Cerebellar cortex (tissue), 1 donor: ENCODE measurements around the gene LYZL2.
"Not testable (repeated sequence)": the region's sequence is repeated elsewhere in the genome, so short reads cannot be mapped to it uniquely, and the experiment has no call there.

ENCODE experiments used
- DNase-seq: peaks from one replicate; pipeline ENCODE4 v3.0.0-alpha.2; 2015; ENCODE audit warnings: low spot score

The LYZL2 gene

DNA sequence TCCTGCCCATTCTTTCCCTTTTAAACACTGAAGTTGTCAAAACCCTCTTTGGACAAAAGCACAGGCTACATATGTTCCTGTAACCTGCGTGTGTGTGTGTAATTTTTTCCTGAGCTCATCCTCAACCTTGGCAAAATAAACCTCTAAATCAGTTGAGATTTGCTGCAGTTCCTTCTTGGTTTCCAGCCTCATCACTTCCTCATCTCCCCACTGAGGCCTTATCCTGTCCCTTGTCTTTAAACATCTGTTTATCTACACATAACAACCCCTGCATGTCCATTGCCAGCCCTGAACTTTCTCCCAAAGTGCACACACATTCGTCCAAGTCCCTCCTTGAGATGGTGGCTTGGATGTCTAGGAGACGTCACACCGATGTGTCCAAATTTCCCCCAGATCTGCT lies 35.5 kb downstream of the LYZL2 start:
- no peak for DNase-seq

DNA sequence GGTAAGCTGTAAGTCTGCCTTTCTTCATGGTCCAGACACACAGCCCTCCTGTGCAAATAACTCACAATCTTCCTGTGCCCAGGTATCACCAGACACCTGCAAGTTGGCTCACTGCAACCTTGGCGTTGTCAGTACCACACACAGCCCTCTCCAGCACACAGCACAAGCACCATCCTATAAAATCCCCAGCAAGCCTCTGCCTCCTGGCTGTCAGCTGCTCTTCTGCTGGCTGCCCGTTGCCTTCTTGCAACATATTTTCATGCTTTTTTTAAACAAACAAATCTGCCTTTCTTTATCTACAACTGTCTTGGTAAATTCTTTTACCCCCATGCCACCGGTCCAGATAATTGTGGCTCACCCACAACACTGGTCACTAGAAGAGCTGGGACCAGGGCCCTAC lies 36.8 kb downstream of the LYZL2 start:
- not testable (repeated sequence) for DNase-seq

DNA sequence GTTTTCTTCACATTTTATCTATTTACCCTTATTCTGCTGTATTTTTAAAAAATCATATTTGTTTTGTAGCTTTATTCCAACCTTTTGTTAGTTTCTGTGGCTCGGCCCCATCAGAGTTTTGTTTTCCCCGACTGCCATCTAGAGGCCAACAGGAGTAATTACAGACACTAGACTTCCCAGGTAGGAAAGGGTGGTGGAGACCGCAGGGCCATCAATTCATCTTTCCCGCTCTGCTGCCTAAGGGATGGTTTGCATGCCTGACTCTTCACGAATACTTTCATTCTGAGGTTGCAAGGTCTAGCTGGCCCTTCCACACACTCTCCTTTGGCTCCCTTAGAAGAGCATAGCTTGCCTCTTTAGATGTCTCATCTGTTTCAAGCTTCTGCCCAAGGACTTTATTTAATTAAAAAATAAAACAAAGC lies 38.3 kb downstream of the LYZL2 start:
- peak; percentile 65 for DNase-seq

GRCh38 chr10:30589441-30589840 lies 40.1 kb downstream of the LYZL2 start:
- DNase-seq, result no peak

- no peak for DNase-seq
These were observed 42.0 kb downstream of the LYZL2 start for GRCh38 chr10:30587522-30588031.

DNA sequence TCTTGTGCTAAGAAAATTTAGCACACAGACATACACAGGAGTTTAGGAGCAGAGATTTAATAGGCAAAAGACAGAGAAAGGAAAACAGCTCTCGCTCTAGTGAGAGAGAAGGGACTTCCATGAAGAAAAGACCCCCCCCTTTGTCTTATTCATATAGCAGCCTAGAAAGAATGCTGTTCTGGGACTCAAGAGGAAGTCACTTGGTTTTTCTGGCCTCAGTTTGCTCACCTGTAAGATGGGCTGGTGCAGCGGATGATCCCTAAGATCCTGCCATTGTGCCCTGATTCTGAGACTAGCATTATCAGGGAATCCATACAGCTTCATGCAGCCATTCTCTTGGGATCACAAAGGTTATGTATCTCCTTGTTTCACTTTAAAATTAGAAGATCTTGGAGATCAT lies 42.7 kb downstream of the LYZL2 start:
- no peak for DNase-seq

DNA sequence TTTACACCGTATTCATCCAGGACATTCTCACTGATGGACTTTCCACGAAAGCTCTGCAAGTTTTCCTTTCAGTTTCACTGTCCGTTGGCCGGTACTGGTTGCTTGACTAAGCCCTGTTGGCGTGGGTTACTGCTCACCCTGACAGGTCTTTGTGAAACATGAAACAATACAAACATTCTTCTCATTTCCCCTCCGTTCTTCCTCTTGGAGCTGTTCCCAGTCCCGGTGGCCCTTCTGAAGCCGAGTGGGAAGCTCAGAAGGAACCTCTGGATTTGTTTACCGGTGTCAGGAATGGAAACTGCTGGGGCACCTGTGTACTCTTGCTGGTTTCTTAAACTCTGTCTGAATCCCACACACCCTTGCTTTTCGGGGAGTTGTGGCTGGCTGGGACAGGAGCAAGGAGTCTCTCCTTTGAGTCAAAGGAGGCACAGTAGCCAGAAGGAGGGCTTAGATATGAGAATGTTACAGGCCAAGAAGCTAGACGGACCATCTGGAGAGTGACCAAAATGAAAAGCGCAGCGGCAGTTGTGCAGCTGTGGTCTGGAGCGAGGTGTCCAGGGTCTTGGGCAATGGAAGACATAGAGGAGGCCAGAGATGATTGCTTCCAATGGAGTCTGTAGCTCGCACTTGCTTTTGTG lies 45.7 kb downstream of the LYZL2 start:
- no peak for DNase-seq

DNA sequence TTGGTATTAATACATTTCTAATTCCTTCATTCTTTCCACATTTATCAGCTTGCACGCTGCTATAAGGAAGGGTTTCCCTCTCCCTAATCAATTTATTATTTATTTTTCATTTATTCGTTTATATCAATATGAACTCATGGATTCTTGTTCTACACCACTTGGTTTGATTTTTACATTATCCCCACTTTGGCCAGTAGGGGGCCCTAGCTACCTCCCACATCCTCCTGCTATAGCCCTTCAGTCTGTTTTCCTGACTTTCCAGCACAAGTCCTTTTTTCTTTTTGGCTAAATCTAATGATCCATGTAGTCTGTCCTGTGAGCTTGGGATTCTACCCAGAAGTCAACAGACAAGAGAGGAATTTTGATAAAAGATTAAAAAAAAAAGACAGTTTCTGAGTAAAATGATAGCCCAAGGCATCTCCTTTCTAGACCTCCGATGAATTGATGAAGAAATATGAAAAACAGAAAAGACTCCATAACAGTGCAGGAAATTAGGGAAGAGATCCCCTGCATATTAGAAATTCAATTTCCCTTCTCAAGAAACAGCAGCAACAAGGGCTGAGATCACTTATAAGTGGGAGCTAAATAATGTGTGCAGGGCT lies 47.7 kb downstream of the LYZL2 start:
- peak; percentile 25 for DNase-seq

GRCh38 chr10:30580676-30581075 lies 48.9 kb downstream of the LYZL2 start:
- no peak for DNase-seq

- DNase-seq, result no peak
These were observed 49.3 kb downstream of the LYZL2 start for GRCh38 chr10:30580241-30580640.

DNA sequence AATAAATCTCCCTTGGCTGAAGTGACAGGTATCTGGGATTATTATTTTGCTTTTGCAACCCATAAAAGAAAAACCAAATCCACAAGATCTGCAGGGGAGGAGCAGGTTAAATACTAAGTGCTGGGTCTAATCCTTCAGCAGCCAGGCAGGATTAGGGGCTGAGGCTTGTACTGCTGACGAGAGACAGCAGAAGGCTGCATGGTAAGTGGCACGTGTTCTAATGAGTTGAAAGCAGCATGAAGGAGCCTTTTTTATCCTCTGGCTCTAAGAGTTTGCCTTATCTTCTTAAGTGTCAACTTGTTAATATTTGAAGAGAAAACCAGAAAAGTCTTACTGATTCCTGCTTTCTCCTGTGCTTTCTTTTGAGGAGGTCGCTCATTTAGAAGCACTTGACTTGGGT lies 50.0 kb downstream of the LYZL2 start:
- DNase-seq, result no peak

GRCh38 chr10:30577048-30577447 lies 52.5 kb downstream of the LYZL2 start:
- DNase-seq, result no peak

- no peak for DNase-seq
These were observed 52.9 kb downstream of the LYZL2 start for GRCh38 chr10:30576641-30577040.

- no peak for DNase-seq
These were observed 55.1 kb downstream of the LYZL2 start for GRCh38 chr10:30574432-30574796.

GRCh38 chr10:30573721-30574431 lies 55.7 kb downstream of the LYZL2 start:
- DNase-seq, result no peak

- DNase-seq, result no peak
These were observed 64.1 kb downstream of the LYZL2 start for GRCh38 chr10:30565449-30565848.

DNA sequence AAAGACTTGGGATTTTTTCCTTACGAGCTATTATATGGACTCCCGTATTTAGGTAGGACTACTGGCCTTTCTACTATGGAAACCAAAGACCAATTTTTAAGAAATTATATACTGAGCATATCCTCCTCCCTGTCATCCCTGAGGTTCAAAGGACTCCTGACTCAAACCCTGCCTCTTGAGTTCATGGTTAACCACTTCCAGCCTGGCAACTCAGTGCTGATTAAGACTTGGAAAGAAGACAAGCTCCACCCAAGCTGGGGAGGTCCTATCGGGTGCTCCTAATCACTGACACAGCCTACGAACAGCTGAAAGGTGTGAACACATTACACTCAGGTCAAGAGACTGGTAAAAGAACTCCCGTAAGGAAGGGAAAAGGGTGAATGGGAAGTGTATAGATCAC lies 66.8 kb downstream of the LYZL2 start:
- no peak for DNase-seq
